ENCODE measurements around the gene LARP4B.

LARP4B gene

GRCh38 chr10:822661-823367 is 108.7 kb downstream of the LARP4B start:
- no peak for DNase-seq

GRCh38 chr10:822197-822596 is 109.3 kb downstream of the LARP4B start:
- no peak for DNase-seq

- peak; percentile 36 for DNase-seq
These were observed 110.2 kb downstream of the LARP4B start for GRCh38 chr10:821322-821721.

GRCh38 chr10:819816-820215 is 111.7 kb downstream of the LARP4B start:
- no peak for DNase-seq

GRCh38 chr10:819326-819725 is 112.2 kb downstream of the LARP4B start:
- peak; percentile 49 for DNase-seq

GRCh38 chr10:818526-819220 is 112.8 kb downstream of the LARP4B start:
- no peak for DNase-seq

DNA sequence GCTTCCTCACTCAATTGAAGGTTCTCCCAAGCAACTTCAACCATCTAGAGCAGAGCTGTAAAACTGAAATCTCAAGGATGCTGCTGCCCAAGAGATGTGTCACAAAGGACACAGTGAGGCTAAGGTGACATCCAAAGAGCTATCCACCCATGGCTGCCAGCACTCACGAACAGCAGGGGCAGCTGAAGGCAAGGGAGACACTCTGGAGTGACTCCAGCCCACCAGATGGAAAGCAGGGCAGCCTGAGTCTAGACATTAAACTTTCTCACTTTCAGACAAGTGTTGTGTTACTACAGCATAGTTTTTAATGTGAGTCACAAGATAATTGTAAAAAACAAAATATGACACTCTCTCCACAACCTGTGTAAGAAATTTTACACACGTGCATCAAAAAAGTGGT is 113.5 kb downstream of the LARP4B start:
- peak; percentile 25 for DNase-seq

DNA sequence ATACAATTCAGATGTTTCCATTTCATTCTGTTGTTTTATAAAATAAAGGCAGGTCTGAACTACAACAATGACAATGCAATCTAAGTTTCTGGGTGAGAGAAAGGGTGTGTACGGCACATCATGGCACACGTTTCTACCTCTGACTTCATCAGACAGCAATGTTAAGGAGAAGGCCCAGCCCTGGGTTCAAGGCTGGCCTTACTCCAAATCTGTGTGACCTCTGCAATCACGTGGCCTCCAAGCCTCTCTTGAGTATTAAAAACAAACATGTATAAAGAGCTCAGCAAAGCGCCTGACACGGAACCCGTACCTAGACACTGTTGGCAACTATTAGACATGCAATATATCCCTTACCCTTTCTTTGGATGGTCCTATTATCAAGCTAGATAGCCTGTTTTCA is 114.1 kb downstream of the LARP4B start:
- DNase-seq: no peak

- no peak for DNase-seq
These were observed 114.5 kb downstream of the LARP4B start for GRCh38 chr10:816958-817357.

GRCh38 chr10:816091-816477 is 115.4 kb downstream of the LARP4B start:
- no peak for DNase-seq

DNA sequence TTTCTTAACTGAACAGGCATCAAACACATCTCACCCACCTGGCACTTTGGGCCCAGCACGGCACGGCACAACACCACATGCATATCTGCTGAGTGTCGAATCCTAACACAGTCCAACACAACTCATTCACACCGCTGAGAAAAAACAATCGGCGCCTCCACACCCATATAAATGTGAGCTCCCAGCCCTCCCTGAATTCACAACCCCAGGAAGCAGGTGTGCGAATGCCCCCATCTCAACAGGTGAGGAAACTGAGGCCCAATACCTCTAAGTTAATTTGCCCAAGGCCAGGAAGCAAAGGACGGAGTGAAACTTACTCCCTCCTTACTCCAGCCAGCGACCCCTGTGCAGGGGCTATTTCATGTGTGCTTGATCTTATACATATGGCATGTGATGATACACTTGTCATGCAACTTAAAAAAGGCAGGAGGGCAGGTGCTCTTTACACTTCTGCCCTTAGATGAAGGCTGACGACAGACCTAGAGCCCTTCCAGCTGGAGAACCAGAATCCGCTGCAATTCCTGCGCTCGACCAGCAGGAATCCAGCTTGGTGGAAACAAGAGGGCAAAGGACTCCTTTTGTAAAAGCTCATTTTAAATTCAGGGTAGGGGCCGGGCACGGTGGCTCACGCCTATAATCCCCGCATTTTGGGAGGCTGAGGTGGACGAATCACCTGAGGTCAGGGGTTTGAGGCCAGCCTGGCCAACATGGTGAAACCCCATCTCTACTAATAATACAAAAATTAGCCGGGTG is 116.0 kb downstream of the LARP4B start:
- DNase-seq: no peak

- DNase-seq: no peak
These were observed 116.8 kb downstream of the LARP4B start for GRCh38 chr10:814536-815302.

DNA sequence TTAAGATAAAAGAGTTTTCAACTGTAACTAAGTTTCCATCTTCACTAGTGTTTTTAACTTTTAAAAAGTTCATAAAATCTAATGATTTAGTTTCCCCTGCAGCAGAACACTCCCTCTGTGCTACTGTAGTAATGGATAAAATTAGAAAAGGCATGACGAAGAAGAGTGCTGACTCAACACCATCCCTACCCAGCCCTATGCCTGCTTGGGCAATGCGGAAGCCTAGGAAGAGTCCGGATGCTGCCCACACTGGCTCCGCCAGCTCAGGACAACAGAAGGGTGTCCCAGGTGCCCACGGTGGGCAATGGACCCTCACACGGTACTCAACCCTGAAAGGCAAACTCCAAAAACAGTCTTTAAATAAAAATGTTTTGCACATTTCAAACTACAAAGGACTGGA is 118.2 kb downstream of the LARP4B start:
- DNase-seq: no peak

- no peak for DNase-seq
These were observed 118.7 kb downstream of the LARP4B start for GRCh38 chr10:812787-813186.

GRCh38 chr10:811379-812175 is 119.9 kb downstream of the LARP4B start:
- no peak for DNase-seq

DNA sequence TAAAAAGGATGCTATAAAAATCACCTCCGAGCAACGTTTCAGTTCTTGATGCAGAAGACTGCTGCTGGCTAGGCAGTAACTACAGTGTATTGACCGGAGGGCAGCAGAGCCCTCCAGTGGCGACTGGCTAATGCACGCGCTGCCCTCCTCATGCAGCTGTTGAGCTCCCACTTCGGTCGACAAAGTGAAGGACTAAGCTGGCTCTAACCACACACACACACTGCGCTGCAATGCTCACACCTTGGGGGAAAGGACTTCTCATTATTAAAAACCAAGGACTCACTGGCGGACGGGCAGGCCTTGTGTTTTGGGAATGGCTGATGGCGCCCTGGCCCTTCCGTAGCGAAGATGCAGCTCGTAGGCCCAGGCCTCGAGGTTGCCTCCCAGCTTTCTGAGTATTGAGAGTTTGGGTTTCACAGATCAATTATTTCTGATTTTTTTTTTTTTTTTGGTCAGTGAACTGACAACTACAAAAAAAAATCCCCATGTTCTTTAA is 121.1 kb downstream of the LARP4B start:
- DNase-seq: peak; percentile 44

- no peak for DNase-seq
These were observed 121.7 kb downstream of the LARP4B start for GRCh38 chr10:809671-810350.

DNA sequence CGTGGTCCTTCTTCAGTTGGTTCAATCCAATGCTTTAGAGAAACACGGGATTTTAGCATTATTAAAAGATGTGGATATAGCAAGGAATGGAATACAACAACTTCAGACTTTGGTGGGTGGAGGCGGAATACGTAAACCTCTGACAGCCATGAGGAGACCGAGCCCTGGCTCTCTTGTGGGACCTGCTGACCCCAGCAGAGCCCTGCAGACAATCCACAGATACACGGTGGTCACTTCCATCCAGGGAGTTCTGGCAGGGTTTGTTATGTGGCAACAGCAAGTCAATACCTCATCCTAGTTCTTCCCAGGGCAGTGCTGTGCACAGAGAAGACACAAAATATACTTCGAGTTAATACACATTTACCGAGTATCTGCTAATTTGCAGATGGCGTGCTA is 123.5 kb downstream of the LARP4B start:
- DNase-seq: no peak

DNA sequence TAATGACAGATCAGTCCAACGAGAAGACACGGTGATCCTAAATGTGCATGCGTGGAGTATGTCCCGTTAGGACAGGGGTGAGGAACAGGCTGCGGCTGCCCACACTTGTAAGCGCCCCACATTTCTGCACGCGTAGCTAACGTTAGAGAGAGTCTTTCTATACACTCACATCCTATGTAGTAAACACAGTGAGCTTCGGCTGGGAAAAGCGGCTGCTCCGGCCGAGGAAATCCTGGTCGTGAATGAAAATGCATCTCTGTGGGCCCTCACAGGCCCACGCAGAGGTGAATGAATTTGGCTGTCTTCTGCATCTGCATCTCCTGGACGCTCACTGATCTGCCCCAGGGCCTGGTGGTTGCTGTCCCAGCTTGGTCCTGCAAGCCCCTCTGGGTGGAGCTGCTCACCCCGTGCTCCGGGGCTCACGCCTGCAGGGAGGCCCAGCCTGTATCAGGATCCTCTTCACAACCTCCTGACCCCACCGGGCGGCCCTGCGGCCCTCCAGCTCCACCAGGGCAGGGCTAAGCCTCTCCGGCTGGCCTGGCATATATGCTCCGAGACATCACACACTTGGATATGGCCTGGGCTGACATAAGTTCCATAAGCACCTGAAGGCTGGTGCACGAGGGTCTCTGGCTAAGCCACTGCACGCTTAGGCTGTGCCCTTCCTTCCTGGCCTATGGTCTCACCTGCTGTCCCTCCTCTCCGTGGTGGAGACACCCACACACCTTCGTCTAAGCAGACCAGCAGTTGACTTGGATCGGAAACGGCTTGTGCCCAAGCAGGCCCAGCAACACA is 124.1 kb downstream of the LARP4B start:
- no peak for DNase-seq

- no peak for DNase-seq
These were observed 124.9 kb downstream of the LARP4B start for GRCh38 chr10:806451-807162.
